HepG2 (cell line): ENCODE data around the gene ADAT3. TPM values are rescaled to one million over a fixed set of nuclear protein-coding genes. Genes with fewer than 3 reads are reported as not detected.

Experiments
- BRF2 ChIP-seq: sonication (generic); formaldehyde crosslinking; IDR thresholded peaks from 2 replicates; pipeline ENCODE4 v1.8.1; 2022; ENCODE audit warnings: mild to moderate bottlenecking, missing genetic modification reagents
- DPF2 ChIP-seq: sonication (generic); formaldehyde crosslinking; IDR thresholded peaks from 2 replicates; pipeline ENCODE4 v1.4.0; 2020; ENCODE audit warnings: mild to moderate bottlenecking, low read depth, missing genetic modification reagents, borderline replicate concordance
- E2F1 ChIP-seq: sonication (generic); formaldehyde crosslinking; IDR thresholded peaks from 2 replicates; pipeline ENCODE4 v1.5.0; 2020; ENCODE audit warnings: missing genetic modification reagents
- ERF ChIP-seq: IDR thresholded peaks from 2 replicates; pipeline ENCODE4 v1.6.1; 2018; ENCODE audit warnings: missing biosample characterization, missing genetic modification reagents
- HNF1A ChIP-seq, 2 experiments: sonication (generic) in 1 of 2; formaldehyde crosslinking in 1 of 2; IDR thresholded peaks; 2 replicates each; pipeline versions ENCODE4 v1.4.0 to v1.6.1; 2016 to 2020; ENCODE audit warnings: borderline replicate concordance in 1 of 2, low read depth in 1 of 2, mild to moderate bottlenecking in 1 of 2, missing genetic modification reagents in 1 of 2
- HNRNPUL1 ChIP-seq: fragments of 200-400 bp; formaldehyde crosslinking; IDR thresholded peaks from 2 replicates; pipeline ENCODE4 v1.6.1; 2017; ENCODE audit warnings: low read depth, mild to moderate bottlenecking, low read length, moderate library complexity
- MAZ ChIP-seq, 2 experiments: sonication (generic) in 1 of 2; formaldehyde crosslinking in 1 of 2; IDR thresholded peaks; 2 replicates each; pipeline versions ENCODE4 v1.5.0 to v1.6.1; 2012 to 2020; ENCODE audit warnings: low read depth in 2 of 2, mild to moderate bottlenecking in 2 of 2, borderline replicate concordance in 1 of 2, improper control_type of control experiment in 1 of 2, low read length in 1 of 2, missing genetic modification reagents in 1 of 2, moderate library complexity in 1 of 2
- SALL1 ChIP-seq: sonication (generic); formaldehyde crosslinking; IDR thresholded peaks from 2 replicates; pipeline ENCODE4 v1.8.0; 2022; ENCODE audit warnings: mild to moderate bottlenecking, missing genetic modification reagents
- U2AF2 ChIP-seq: fragments of 200-400 bp; formaldehyde crosslinking; IDR thresholded peaks from 2 replicates; pipeline ENCODE4 v1.6.1; 2017; ENCODE audit warnings: low read depth, mild to moderate bottlenecking, low read length
- ZFP36 ChIP-seq: fragments of 150-350 bp; IDR thresholded peaks from 2 replicates; pipeline ENCODE4 v1.6.1; 2018; ENCODE audit warnings: borderline replicate concordance, low read length, low read depth; ENCODE audit not compliant: partially characterized antibody
- ZNF230 ChIP-seq: sonication (generic); formaldehyde crosslinking; IDR thresholded peaks from 2 replicates; pipeline ENCODE4 v1.4.0; 2020; ENCODE audit warnings: mild to moderate bottlenecking, missing genetic modification reagents
- ZNF292 ChIP-seq: sonication (generic); formaldehyde crosslinking; IDR thresholded peaks from 2 replicates; pipeline ENCODE4 v1.8.1; 2022; ENCODE audit warnings: mild to moderate bottlenecking, low read depth, missing genetic modification reagents, borderline replicate concordance
- ZNF468 ChIP-seq: sonication (generic); formaldehyde crosslinking; IDR thresholded peaks from 2 replicates; pipeline ENCODE4 v1.8.0; 2022; ENCODE audit warnings: mild to moderate bottlenecking, moderate library complexity, missing genetic modification reagents
- ZNF567 ChIP-seq: sonication (generic); formaldehyde crosslinking; IDR thresholded peaks from 2 replicates; pipeline ENCODE4 v1.8.1; 2023; ENCODE audit warnings: mild to moderate bottlenecking, missing genetic modification reagents, borderline replicate concordance
- ZXDC ChIP-seq: sonication (generic); formaldehyde crosslinking; IDR thresholded peaks from 2 replicates; pipeline ENCODE4 v1.5.0; 2020; ENCODE audit warnings: mild to moderate bottlenecking, missing genetic modification reagents
- polyA plus RNA-seq, 8 experiments: library from polyadenylated mRNA; depleted of rRNA in 3 of 8; stranded (reverse) in 7 of 8; unstranded in 1 of 8; fragments of >200 nt; fragmentation: Illumina TruSeq in 4 of 8; extraction: Trizol in 4 of 8; gene quantifications; 2 replicates each; pipeline versions ENCODE4 v1.2.1 to v1.2.3, GENCODE V29; 2011 to 2016; ENCODE audit warnings: low read depth in 4 of 8, missing spikeins in 1 of 8, mixed read lengths in 1 of 8; ENCODE audit not compliant: insufficient read depth in 1 of 8
- total RNA-seq, 5 experiments: library from RNA; depleted of rRNA; stranded (reverse); fragments of >200 nt; fragmentation: Illumina TruSeq; extraction: Trizol; gene quantifications; 2 replicates each; pipeline ENCODE4 v1.2.3, GENCODE V29; 2016; ENCODE audit warnings: low read depth in 1 of 5

ADAT3 gene
- total and polyA plus RNA-seq, 2 of the 13 experiments (the other 11 are each of a cell fraction or from before 2014, with no cell fraction given), result 0.95 to 3.5 TPM

GRCh38 chr19:1905110-1905862 lies at the start of gene ADAT3, which contains the start of gene SCAMP4 (continued):
- peak; percentile 100 for TF ChIP-seq ZXDC (CRISPR knock-in tag)
- peak; percentile 97 for TF ChIP-seq MAZ (IDR thresholded peaks at IDR 0.05; ENCODE audit: borderline replicate concordance, low read depth, low read length)
- TF ChIP-seq MAZ (CRISPR knock-in tag; IDR thresholded peaks at IDR 0.05; ENCODE audit: low read depth), result peak; percentile 93
- TF ChIP-seq ZNF230 (CRISPR knock-in tag), result no peak
- TF ChIP-seq ZFP36, result no peak
- peak; percentile 54 for TF ChIP-seq SALL1 (CRISPR knock-in tag)
- no peak for TF ChIP-seq BRF2
- TF ChIP-seq HNRNPUL1, result no peak
- TF ChIP-seq ZNF567 (CRISPR knock-in tag), result no peak
- no peak for TF ChIP-seq ZNF292 (CRISPR knock-in tag)
- TF ChIP-seq ERF (CRISPR knock-in tag), result no peak
- TF ChIP-seq ZNF468 (CRISPR knock-in tag), result no peak
- TF ChIP-seq E2F1, result no peak
- no peak for TF ChIP-seq HNF1A (IDR thresholded peaks at IDR 0.05; ENCODE audit: low read depth)
- TF ChIP-seq HNF1A (CRISPR knock-in tag; IDR thresholded peaks at IDR 0.05; ENCODE audit: borderline replicate concordance), result no peak
- TF ChIP-seq U2AF2, result no peak
- no peak for TF ChIP-seq DPF2 (CRISPR knock-in tag)
